ENCODE data around the gene ZNF438. TPM values are rescaled to one million over a fixed set of nuclear protein-coding genes. Genes with fewer than 3 reads are reported as not detected.

The ZNF438 gene
- total RNA-seq, 6 experiments from 2014 or later, result 3.0 to 4.6 (median 3.9) TPM

DNA sequence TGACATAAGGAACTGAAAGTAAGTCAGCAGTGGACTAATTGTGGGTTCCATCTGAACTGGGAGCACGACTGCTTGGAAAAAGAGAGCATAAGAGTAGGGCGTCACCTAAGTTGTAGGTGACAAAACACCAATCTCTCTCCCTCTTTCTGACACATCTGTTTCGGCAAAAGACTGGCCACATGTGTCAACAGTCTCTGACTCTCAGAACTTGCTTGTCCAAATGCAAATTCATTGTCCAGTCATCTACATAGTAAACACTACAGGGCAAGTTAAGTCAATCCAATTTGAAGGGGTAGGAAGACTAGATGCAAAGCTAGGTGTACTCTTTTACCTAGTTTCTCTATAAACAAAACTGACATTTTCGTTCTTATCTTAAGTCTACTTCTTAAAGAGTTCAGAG is 87.7 kb downstream of the ZNF438 start:
- DNase-seq, result no peak
- H3K27ac Mint-ChIP-seq, result no peak overlapping the region

GRCh38 chr10:30943451-30943850 is 88.2 kb downstream of the ZNF438 start:
- peaks cover 8% of the 10 kb centered on the region; the same call in 1 of the 2 replicates for H3K4me1 Mint-ChIP-seq (ENCODE audit: low read depth)
- TF ChIP-seq, protein P1, sequence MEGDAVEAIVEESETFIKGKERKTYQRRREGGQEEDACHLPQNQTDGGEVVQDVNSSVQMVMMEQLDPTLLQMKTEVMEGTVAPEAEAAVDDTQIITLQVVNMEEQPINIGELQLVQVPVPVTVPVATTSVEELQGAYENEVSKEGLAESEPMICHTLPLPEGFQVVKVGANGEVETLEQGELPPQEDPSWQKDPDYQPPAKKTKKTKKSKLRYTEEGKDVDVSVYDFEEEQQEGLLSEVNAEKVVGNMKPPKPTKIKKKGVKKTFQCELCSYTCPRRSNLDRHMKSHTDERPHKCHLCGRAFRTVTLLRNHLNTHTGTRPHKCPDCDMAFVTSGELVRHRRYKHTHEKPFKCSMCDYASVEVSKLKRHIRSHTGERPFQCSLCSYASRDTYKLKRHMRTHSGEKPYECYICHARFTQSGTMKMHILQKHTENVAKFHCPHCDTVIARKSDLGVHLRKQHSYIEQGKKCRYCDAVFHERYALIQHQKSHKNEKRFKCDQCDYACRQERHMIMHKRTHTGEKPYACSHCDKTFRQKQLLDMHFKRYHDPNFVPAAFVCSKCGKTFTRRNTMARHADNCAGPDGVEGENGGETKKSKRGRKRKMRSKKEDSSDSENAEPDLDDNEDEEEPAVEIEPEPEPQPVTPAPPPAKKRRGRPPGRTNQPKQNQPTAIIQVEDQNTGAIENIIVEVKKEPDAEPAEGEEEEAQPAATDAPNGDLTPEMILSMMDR (IDR thresholded peaks at IDR 0.05), result no peak
- H3K9me3 Mint-ChIP-seq, result no peaks in the 10 kb centered on the region
- no peak for DNase-seq
- no peaks in the 10 kb centered on the region for H3K27me3 Mint-ChIP-seq (ENCODE audit: insufficient read depth)
- no peak overlapping the region for H3K27ac Mint-ChIP-seq
- peaks cover 7% of the 10 kb centered on the region for H3K36me3 Mint-ChIP-seq (ENCODE audit: low read depth)
- no peak overlapping the region for H3K4me3 Mint-ChIP-seq

More for the DNA sequence above, 87.7 kb downstream of the ZNF438 start:
- H3K27me3 Mint-ChIP-seq (ENCODE audit: insufficient read depth), result no peaks in the 10 kb centered on the region
- H3K4me1 Mint-ChIP-seq (ENCODE audit: low read depth), result peaks cover 8% of the 10 kb centered on the region; the same call in 1 of the 2 replicates
- no peak overlapping the region for H3K4me3 Mint-ChIP-seq
- H3K36me3 Mint-ChIP-seq (ENCODE audit: low read depth), result peaks cover 8% of the 10 kb centered on the region
- no peaks in the 10 kb centered on the region for H3K9me3 Mint-ChIP-seq
- TF ChIP-seq, protein P1 (IDR thresholded peaks at IDR 0.05), result no peak

DNA sequence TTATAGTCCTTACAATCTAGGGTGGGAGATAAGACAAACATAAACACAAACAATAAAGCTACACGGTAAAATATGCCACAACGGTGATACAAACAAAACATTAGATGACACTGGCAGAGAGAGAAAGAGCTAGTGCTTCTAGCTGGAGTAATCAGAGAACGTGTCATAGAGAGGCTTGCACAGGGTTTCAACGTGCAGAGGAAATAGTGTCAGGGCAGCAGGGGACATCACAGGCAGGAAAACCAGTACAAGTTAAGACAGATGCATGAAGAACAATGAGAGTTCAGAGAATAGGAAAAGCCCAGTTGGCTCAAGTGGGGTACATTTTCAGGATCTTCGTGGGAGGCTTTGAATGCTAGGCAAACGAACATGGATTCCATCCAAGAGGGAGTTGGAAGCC is 91.4 kb downstream of the ZNF438 start:
- Mint-ChIP-seq H3K27me3 (ENCODE audit: insufficient read depth) (no peaks in the 10 kb centered on the region), H3K9me3 (peaks cover 9% of the 10 kb centered on the region; the same call in 1 of the 2 replicates), H3K36me3 (ENCODE audit: low read depth) (peaks cover 11% of the 10 kb centered on the region), H3K27ac (no peak overlapping the region; the same call in 1 of the 2 replicates), H3K4me3 (no peak overlapping the region), H3K4me1 (ENCODE audit: low read depth) (peaks cover 8% of the 10 kb centered on the region; the same call in 1 of the 2 replicates)
- DNase-seq, result no peak
- TF ChIP-seq, protein P1 (IDR thresholded peaks at IDR 0.05), result no peak

DNA sequence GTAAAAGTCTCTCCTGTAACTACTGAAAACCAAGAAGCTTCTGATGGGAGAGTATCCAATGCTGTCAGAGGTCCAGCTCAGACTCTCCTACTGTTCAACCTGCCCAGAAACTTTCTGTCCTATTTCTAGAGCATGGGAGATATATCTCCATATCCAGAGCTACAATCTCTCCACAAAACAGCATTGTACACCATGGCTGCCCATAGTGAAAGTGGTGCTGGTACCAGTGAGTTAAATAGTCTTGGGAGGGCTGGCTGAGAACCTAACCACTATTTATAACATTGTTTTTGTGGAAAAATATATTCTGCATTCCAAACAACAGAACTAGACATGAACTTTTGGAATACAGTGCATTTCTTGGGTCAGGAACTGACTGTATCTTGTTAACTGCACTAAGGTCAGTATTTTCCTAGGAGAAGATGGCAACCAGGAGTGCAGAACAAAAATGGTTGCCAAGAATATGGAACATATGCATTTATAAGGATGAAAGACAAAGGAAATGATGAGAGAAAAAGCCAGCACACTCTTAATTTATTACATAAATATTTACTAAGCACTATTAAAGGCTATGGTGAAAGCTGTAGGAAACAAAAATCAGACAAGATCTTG is 91.9 kb downstream of the ZNF438 start:
- Mint-ChIP-seq H3K4me1 (ENCODE audit: low read depth) (peaks cover 8% of the 10 kb centered on the region; the same call in 1 of the 2 replicates), H3K27me3 (ENCODE audit: insufficient read depth) (no peaks in the 10 kb centered on the region), H3K36me3 (ENCODE audit: low read depth) (peaks cover 15% of the 10 kb centered on the region), H3K9me3 (peaks cover 11% of the 10 kb centered on the region; the same call in 1 of the 2 replicates), H3K4me3 (no peak overlapping the region), H3K27ac (no peak overlapping the region; the same call in 1 of the 2 replicates)
- no peak for DNase-seq
- TF ChIP-seq, protein P1 (IDR thresholded peaks at IDR 0.05), result no peak

DNA sequence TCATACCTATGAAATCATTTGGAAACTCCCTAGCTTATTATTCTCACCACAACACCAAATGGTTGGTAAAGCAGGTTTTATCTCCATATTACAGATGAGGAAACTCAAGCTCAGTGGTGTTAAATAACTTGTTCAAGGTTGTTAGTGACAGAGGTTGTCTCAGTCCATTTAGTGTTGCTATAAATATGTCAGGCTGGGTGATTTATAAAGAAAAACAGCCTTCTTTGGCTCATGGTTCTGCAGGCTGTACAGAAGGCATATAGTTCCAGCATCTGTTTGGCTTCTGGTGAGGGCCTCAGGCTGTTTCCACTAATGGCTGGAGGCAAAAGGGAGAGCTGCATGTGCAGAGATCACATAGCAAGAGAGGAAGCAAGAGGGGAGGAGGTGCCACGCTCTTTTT is 96.6 kb downstream of the ZNF438 start:
- Mint-ChIP-seq H3K36me3 (ENCODE audit: low read depth) (peaks cover 24% of the 10 kb centered on the region), H3K4me1 (ENCODE audit: low read depth) (peaks cover 3% of the 10 kb centered on the region; the same call in 1 of the 2 replicates), H3K9me3 (peaks cover 11% of the 10 kb centered on the region), H3K4me3 (no peak overlapping the region), H3K27me3 (ENCODE audit: insufficient read depth) (no peaks in the 10 kb centered on the region), H3K27ac (no peak overlapping the region)
- TF ChIP-seq, protein P1 (IDR thresholded peaks at IDR 0.05), result no peak
- no peak for DNase-seq

All from HFFc6 (cell line).